ENCODE results near the gene MTREX. TPM values are rescaled to one million over a fixed set of nuclear protein-coding genes. Genes with fewer than 3 reads are reported as not detected.
A peak's percentile ranks its signal among the peaks of the same experiment; 100 is the strongest.

Gene MTREX
- total RNA-seq, 2 experiments from 2014 or later = 50.9 to 54.5 TPM

DNA sequence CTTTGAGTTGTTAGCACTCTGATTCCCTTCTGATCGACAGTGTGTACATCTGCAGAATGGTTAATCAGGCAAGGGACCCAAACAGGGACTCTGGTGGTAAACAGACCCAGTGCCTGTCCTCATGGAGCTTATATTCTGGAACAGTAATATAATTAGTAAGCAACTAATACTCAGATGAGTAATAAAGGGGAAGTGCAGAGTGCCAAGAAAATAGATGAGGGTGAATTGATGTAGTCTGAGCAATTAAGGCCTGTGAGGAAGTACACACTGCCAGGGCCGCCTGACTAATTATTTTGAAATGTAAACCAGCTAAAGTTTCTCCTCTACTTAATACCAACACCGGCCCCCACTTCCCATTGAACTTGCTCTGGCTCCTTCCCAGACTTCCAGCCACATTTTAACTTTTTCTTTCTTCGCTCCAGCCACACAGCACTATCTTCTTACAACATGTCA lies 4.5 kb upstream of the MTREX start:
- H3K4me1 Mint-ChIP-seq (ENCODE audit: low read depth) = peaks cover 29% of the 10 kb centered on the region
- peak overlapping the region; percentile 0 for H3K27ac Mint-ChIP-seq
- H3K4me1 ChIP-seq (ENCODE audit: insufficient read depth, low read length) = peaks cover 16% of the 10 kb centered on the region
- TF ChIP-seq, protein P1, sequence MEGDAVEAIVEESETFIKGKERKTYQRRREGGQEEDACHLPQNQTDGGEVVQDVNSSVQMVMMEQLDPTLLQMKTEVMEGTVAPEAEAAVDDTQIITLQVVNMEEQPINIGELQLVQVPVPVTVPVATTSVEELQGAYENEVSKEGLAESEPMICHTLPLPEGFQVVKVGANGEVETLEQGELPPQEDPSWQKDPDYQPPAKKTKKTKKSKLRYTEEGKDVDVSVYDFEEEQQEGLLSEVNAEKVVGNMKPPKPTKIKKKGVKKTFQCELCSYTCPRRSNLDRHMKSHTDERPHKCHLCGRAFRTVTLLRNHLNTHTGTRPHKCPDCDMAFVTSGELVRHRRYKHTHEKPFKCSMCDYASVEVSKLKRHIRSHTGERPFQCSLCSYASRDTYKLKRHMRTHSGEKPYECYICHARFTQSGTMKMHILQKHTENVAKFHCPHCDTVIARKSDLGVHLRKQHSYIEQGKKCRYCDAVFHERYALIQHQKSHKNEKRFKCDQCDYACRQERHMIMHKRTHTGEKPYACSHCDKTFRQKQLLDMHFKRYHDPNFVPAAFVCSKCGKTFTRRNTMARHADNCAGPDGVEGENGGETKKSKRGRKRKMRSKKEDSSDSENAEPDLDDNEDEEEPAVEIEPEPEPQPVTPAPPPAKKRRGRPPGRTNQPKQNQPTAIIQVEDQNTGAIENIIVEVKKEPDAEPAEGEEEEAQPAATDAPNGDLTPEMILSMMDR (IDR thresholded peaks at IDR 0.05) = no peak
- H3K27me3 ChIP-seq (ENCODE audit: control insufficient read depth in 1 of 2, insufficient read depth in 2 of 2, low read length in 2 of 2) = no peaks in the 10 kb centered on the region
- peaks cover 28% of the 10 kb centered on the region for H3K36me3 Mint-ChIP-seq (ENCODE audit: low read depth)
- CTCF ChIA-PET = interaction anchor here (1.0 kb wide), 1 partner anchor 138 kb away, joined by 5 read pairs; no protein-coding TSS in a partner anchor
- H3K9me3 Mint-ChIP-seq = no peaks in the 10 kb centered on the region
- H3K36me3 ChIP-seq (ENCODE audit: insufficient read depth, low read length) = peaks cover 6% of the 10 kb centered on the region
- H3K27me3 Mint-ChIP-seq = no peaks in the 10 kb centered on the region
- H3K9me3 ChIP-seq (ENCODE audit: control insufficient read depth in 1 of 2, insufficient read depth in 1 of 2, low read length in 2 of 2) = peaks cover 0 to 4% of the 10 kb centered on the region in 2 experiments
- ATAC-seq (ENCODE audit: poor library complexity) = no peak
- intact Hi-C loops (cut with DNase I, micrococcal nuclease) = loop anchor here (10.0 kb wide), 2 partner anchors 128 to 198 kb away; partner anchors contain the start of genes CDC20B (in 1 of the 2) and GZMA (in 1 of the 2)
- POLR2A ChIA-PET = no interaction called here
- H3K4me3 ChIP-seq (ENCODE audit: low read length) = no peak overlapping the region
- H3K27ac ChIP-seq (ENCODE audit: low read depth in 1 of 2, low read length in 2 of 2) = no peak overlapping the region
- peak in 2 of 14 experiments; percentile 15 to 27 for DNase-seq
- H3K4me3 Mint-ChIP-seq = no peak overlapping the region

GRCh38 chr5:55304584-55304983 lies 3.2 kb upstream of the MTREX start:
- intact Hi-C loops (cut with DNase I, micrococcal nuclease) = loop anchor here (10.0 kb wide), 2 partner anchors 130 to 200 kb away; partner anchors contain the start of genes CDC20B (in 1 of the 2) and GZMA (in 1 of the 2)
- no peaks in the 10 kb centered on the region for H3K27me3 Mint-ChIP-seq
- DNase-seq (no peak), ATAC-seq (ENCODE audit: poor library complexity) (no peak)
- TF ChIP-seq, protein P1 (IDR thresholded peaks at IDR 0.05) = no peak
- POLR2A ChIA-PET = interaction anchor here (0.6 kb wide), 1 partner anchor 246 kb away, joined by 3 read pairs; no protein-coding TSS in a partner anchor
- H3K4me1 Mint-ChIP-seq (ENCODE audit: low read depth) = peaks cover 22% of the 10 kb centered on the region
- peaks cover 6% of the 10 kb centered on the region for H3K36me3 ChIP-seq (ENCODE audit: insufficient read depth, low read length)
- CTCF ChIA-PET = no interaction called here
- H3K36me3 Mint-ChIP-seq (ENCODE audit: low read depth) = peaks cover 19% of the 10 kb centered on the region
- H3K9me3 Mint-ChIP-seq = no peaks in the 10 kb centered on the region
- peaks cover 0 to 4% of the 10 kb centered on the region in 2 experiments for H3K9me3 ChIP-seq (ENCODE audit: control insufficient read depth in 1 of 2, insufficient read depth in 1 of 2, low read length in 2 of 2)
- H3K4me1 ChIP-seq (ENCODE audit: insufficient read depth, low read length) = peaks cover 17% of the 10 kb centered on the region
- H3K27ac Mint-ChIP-seq = no peak overlapping the region
- H3K27ac ChIP-seq (ENCODE audit: low read depth in 1 of 2, low read length in 2 of 2) = no peak overlapping the region
- no peaks in the 10 kb centered on the region for H3K27me3 ChIP-seq (ENCODE audit: control insufficient read depth in 1 of 2, insufficient read depth in 2 of 2, low read length in 2 of 2)
- no peak overlapping the region for H3K4me3 ChIP-seq (ENCODE audit: low read length)
- peak overlapping the region; percentile 13 for H3K4me3 Mint-ChIP-seq

- no peak overlapping the region for H3K4me3 ChIP-seq (ENCODE audit: low read length)
These were observed 2.4 kb upstream of the MTREX start for GRCh38 chr5:55305345-55305744.

More at GRCh38 chr5:55305345-55305744, 2.4 kb upstream of the MTREX start:
- H3K27ac ChIP-seq (ENCODE audit: low read depth in 1 of 2, low read length in 2 of 2) = no peak overlapping the region
- Mint-ChIP-seq H3K27me3 (no peaks in the 10 kb centered on the region), H3K9me3 (no peaks in the 10 kb centered on the region), H3K4me1 (ENCODE audit: low read depth) (peaks cover 21% of the 10 kb centered on the region), H3K4me3 (no peak overlapping the region), H3K36me3 (ENCODE audit: low read depth) (peaks cover 16% of the 10 kb centered on the region), H3K27ac (no peak overlapping the region)
- DNase-seq (no peak), ATAC-seq (ENCODE audit: poor library complexity) (no peak)
- POLR2A ChIA-PET = no interaction called here
- TF ChIP-seq, protein P1 (IDR thresholded peaks at IDR 0.05) = no peak
- peaks cover 23% of the 10 kb centered on the region for H3K4me1 ChIP-seq (ENCODE audit: insufficient read depth, low read length)
- H3K27me3 ChIP-seq (ENCODE audit: control insufficient read depth in 1 of 2, insufficient read depth in 2 of 2, low read length in 2 of 2) = no peaks in the 10 kb centered on the region
- peaks cover 0 to 4% of the 10 kb centered on the region in 2 experiments for H3K9me3 ChIP-seq (ENCODE audit: control insufficient read depth in 1 of 2, insufficient read depth in 1 of 2, low read length in 2 of 2)
- intact Hi-C loops (cut with DNase I, micrococcal nuclease) = loop anchor here (5.0 to 10.0 kb wide), 6 partner anchors 131 to 1867 kb away; partner anchors contain the start of genes CDC20B (in 1 of the 2), GPBP1 (in 1 of the 2), GZMA (in 1 of the 2) and SNX18 (in 1 of the 2)
- CTCF ChIA-PET = interaction anchor here (1.3 kb wide), 1 partner anchor 8 kb away, joined by 5 read pairs; no protein-coding TSS in a partner anchor
- peaks cover 6% of the 10 kb centered on the region for H3K36me3 ChIP-seq (ENCODE audit: insufficient read depth, low read length)
